ENCODE results near the gene MRGPRE.
"Not testable (repeated sequence)": the region's sequence is repeated elsewhere in the genome, so short reads cannot be mapped to it uniquely, and the experiment has no call there.

Gene MRGPRE

DNA sequence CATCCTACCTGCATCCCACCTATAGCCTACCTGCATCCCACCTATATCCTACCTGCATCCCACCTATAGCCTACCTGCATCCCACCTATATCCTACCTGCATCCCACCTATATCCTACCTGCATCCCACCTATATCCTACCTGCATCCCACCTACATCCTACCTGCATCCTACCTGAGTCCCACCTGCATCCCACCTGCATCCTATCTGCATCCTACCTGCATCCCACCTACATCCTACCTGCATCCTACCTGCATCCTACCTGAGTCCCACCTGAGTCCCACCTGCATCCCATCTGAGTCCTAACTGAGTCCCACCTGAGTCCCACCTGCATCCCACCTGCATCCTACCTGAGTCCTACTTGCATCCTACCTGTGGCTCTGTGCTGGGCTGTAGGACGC is 25.3 kb upstream of the MRGPRE start:
- no CpG with 5 or more reads among the region's 1 CpG for WGBS (ENCODE audit: insufficient coverage)
- CTCF ChIA-PET; H3K9me3 ChIP-seq (ENCODE audit: control extremely low read depth in 1 of 5, control insufficient read depth in 4 of 5, insufficient read depth in 2 of 5, low read depth in 1 of 5, low read length in 4 of 5); H3K4me1 ChIP-seq (ENCODE audit: control extremely low read depth in 1 of 4, control insufficient read depth in 4 of 4, insufficient read depth in 4 of 4, low read length in 3 of 4); DNase-seq; POLR2A ChIA-PET; H3K36me3 ChIP-seq (ENCODE audit: control insufficient read depth in 4 of 4, insufficient read depth in 4 of 4, low read length in 3 of 4); H3K27ac ChIP-seq (ENCODE audit: insufficient read depth in 1 of 2, low read depth in 1 of 2, low read length in 2 of 2, poor library complexity in 1 of 2, severe bottlenecking in 2 of 2); H3K27me3 ChIP-seq (replicated peaks in 2 of 5; ENCODE audit: control insufficient read depth in 4 of 5, insufficient read depth in 5 of 5, low read length in 4 of 5); H3K4me3 ChIP-seq (ENCODE audit: control insufficient read depth in 1 of 7, extremely low read depth in 1 of 7, insufficient read depth in 4 of 7, low read depth in 2 of 7, low read length in 6 of 7): not testable (repeated sequence)

DNA sequence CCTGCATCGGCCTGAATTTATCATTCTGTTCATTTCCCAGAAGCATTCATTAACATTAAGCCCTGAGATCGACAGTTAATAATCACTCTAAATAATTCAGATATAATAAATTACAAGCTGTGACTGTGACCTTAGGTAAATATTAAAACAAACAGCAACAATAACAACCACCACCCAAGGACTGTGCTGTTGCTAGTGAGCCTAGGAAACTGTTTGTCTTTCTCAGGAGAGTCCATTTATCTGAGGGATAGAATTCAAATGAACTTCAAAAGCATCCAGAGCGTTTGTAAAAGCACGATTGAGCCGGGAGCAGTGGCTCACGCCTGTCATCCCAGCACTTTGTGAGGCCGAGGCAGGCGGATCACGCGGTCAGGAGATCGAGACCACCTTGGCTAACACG is 23.0 kb upstream of the MRGPRE start:
- CTCF ChIA-PET; H3K4me1 ChIP-seq (ENCODE audit: control extremely low read depth in 1 of 4, control insufficient read depth in 4 of 4, insufficient read depth in 4 of 4, low read length in 3 of 4); DNase-seq; POLR2A ChIA-PET; H3K36me3 ChIP-seq (ENCODE audit: control insufficient read depth in 4 of 4, insufficient read depth in 4 of 4, low read length in 3 of 4); H3K27me3 ChIP-seq (replicated peaks in 2 of 5; ENCODE audit: control insufficient read depth in 4 of 5, insufficient read depth in 5 of 5, low read length in 4 of 5); H3K27ac ChIP-seq (ENCODE audit: insufficient read depth in 1 of 2, low read depth in 1 of 2, low read length in 2 of 2, poor library complexity in 1 of 2, severe bottlenecking in 2 of 2); H3K4me3 ChIP-seq (ENCODE audit: control insufficient read depth in 1 of 7, extremely low read depth in 1 of 7, insufficient read depth in 4 of 7, low read depth in 2 of 7, low read length in 6 of 7); H3K9me3 ChIP-seq (ENCODE audit: control extremely low read depth in 1 of 5, control insufficient read depth in 4 of 5, insufficient read depth in 2 of 5, low read depth in 1 of 5, low read length in 4 of 5): not testable (repeated sequence)
- WGBS (ENCODE audit: insufficient coverage): no CpG with 5 or more reads among the region's 12 CpGs

DNA sequence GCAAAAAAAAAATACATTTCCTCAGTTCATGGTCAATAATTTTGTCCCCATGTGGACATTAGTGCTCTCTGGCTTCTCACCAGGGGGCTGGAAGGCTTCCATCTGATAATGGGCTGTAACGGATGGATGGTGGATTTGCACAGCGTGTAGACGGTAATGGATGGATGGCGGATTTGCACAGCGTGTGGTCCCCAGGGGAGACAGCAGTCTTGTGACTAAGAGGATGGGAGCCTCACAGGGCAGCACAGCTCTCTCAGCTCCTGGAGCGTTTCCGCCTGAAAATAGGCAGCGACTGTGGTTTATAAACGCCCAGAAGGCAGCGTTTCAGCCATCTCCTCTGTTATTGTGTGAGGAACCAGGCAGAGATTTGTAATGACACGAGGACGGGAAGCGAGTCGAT is 22.6 kb upstream of the MRGPRE start:
- not testable (repeated sequence) for DNase-seq
- no CpG with 5 or more reads among the region's 14 CpGs for WGBS (ENCODE audit: insufficient coverage)

DNA sequence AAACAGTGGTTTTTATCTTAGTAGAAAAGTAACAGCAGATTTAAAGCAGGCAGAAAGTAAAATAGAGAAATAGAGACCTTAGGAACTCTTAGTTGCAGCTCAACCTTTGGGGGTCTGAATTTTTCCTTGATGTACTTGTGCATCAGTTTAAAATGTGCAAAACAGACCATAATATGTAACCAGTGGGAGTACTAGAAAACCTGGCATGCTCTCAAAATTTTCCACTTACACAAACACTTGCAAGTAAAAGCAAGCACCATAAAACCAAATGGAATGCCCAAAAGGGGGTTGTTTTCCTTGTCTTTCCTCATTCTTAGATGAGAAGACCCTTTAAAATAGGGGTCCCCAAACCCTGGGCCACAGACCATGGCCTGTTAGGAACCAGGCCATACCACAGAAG is 12.9 kb upstream of the MRGPRE start:
- POLR2A ChIA-PET: no interaction called here
- Histone ChIP-seq H3K9me3 (ENCODE audit: control extremely low read depth in 1 of 5, control insufficient read depth in 4 of 5, insufficient read depth in 2 of 5, low read depth in 1 of 5, low read length in 4 of 5) (no peaks in the 10 kb centered on the region), H3K4me1 (ENCODE audit: control extremely low read depth in 1 of 4, control insufficient read depth in 4 of 4, insufficient read depth in 4 of 4, low read length in 3 of 4) (no peaks in the 10 kb centered on the region), H3K4me3 (ENCODE audit: control insufficient read depth in 1 of 7, extremely low read depth in 1 of 7, insufficient read depth in 4 of 7, low read depth in 2 of 7, low read length in 6 of 7) (no peak overlapping the region), H3K27me3 (replicated peaks in 2 of 5; ENCODE audit: control insufficient read depth in 4 of 5, insufficient read depth in 5 of 5, low read length in 4 of 5) (no peaks in the 10 kb centered on the region), H3K36me3 (ENCODE audit: control insufficient read depth in 4 of 4, insufficient read depth in 4 of 4, low read length in 3 of 4) (no peaks in the 10 kb centered on the region), H3K27ac (ENCODE audit: insufficient read depth in 1 of 2, low read depth in 1 of 2, low read length in 2 of 2, poor library complexity in 1 of 2, severe bottlenecking in 2 of 2) (no peak overlapping the region)
- no peak for DNase-seq
- CTCF ChIA-PET: no interaction called here

More for the DNA sequence above, 22.6 kb upstream of the MRGPRE start:
- POLR2A ChIA-PET; H3K27ac ChIP-seq (ENCODE audit: insufficient read depth in 1 of 2, low read depth in 1 of 2, low read length in 2 of 2, poor library complexity in 1 of 2, severe bottlenecking in 2 of 2); CTCF ChIA-PET; H3K27me3 ChIP-seq (replicated peaks in 2 of 5; ENCODE audit: control insufficient read depth in 4 of 5, insufficient read depth in 5 of 5, low read length in 4 of 5); H3K9me3 ChIP-seq (ENCODE audit: control extremely low read depth in 1 of 5, control insufficient read depth in 4 of 5, insufficient read depth in 2 of 5, low read depth in 1 of 5, low read length in 4 of 5); H3K4me1 ChIP-seq (ENCODE audit: control extremely low read depth in 1 of 4, control insufficient read depth in 4 of 4, insufficient read depth in 4 of 4, low read length in 3 of 4); H3K36me3 ChIP-seq (ENCODE audit: control insufficient read depth in 4 of 4, insufficient read depth in 4 of 4, low read length in 3 of 4); H3K4me3 ChIP-seq (ENCODE audit: control insufficient read depth in 1 of 7, extremely low read depth in 1 of 7, insufficient read depth in 4 of 7, low read depth in 2 of 7, low read length in 6 of 7): not testable (repeated sequence)

DNA sequence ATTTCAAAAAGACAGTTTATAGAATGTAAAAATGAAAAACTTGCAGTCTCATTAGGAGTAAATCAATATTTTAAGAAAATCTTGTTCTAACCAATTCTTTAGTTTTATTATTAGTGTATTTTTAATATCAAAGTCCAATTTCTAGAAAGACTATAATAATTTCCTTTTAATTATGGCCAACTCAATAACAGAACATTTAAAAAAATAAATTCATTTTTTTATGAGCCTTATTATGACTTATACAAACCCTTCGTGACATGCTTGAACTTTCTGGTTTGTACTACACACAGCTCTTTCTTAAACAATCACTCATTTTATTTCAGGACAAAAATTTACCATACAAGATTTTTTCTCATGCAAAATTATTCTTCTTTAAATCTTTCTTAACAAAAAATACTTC is 11.7 kb upstream of the MRGPRE start:
- H3K4me3 ChIP-seq (ENCODE audit: control insufficient read depth in 1 of 7, extremely low read depth in 1 of 7, insufficient read depth in 4 of 7, low read depth in 2 of 7, low read length in 6 of 7): no peak overlapping the region
- DNase-seq: no peak
- 100% methylated on average over 1 of the region's 1 CpG for WGBS (ENCODE audit: insufficient coverage)
- H3K9me3 ChIP-seq (ENCODE audit: control extremely low read depth in 1 of 5, control insufficient read depth in 4 of 5, insufficient read depth in 2 of 5, low read depth in 1 of 5, low read length in 4 of 5): no peaks in the 10 kb centered on the region
- H3K27ac ChIP-seq (ENCODE audit: insufficient read depth in 1 of 2, low read depth in 1 of 2, low read length in 2 of 2, poor library complexity in 1 of 2, severe bottlenecking in 2 of 2): no peak overlapping the region
- no peaks in the 10 kb centered on the region for H3K36me3 ChIP-seq (ENCODE audit: control insufficient read depth in 4 of 4, insufficient read depth in 4 of 4, low read length in 3 of 4)
- ChIA-PET CTCF (no interaction called here), POLR2A (no interaction called here)
- no peaks in the 10 kb centered on the region for H3K27me3 ChIP-seq (replicated peaks in 2 of 5; ENCODE audit: control insufficient read depth in 4 of 5, insufficient read depth in 5 of 5, low read length in 4 of 5)
- H3K4me1 ChIP-seq (ENCODE audit: control extremely low read depth in 1 of 4, control insufficient read depth in 4 of 4, insufficient read depth in 4 of 4, low read length in 3 of 4): no peaks in the 10 kb centered on the region

DNA sequence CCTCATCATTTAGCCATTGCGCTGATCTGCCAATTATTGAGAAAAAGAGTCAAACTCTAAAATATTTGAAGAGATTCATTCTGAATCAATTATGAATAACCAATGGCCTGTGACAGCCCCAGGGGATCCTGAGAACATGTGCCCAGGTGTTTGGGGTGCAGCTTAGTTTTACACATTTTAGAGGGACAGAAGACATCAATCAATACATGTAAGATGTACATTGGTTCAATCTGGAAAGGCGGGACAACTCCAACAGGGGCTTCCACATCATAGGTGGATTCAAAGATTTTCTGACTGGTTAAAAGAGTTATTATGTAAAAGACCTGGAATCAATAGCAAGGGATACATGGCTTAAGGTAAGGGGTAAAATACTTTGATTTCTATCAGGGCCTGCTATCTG is 4.9 kb upstream of the MRGPRE start:
- DNase-seq: no peak
- H3K4me1 ChIP-seq (ENCODE audit: control extremely low read depth in 1 of 4, control insufficient read depth in 4 of 4, insufficient read depth in 4 of 4, low read length in 3 of 4): no peaks in the 10 kb centered on the region
- H3K4me3 ChIP-seq (ENCODE audit: control insufficient read depth in 1 of 7, extremely low read depth in 1 of 7, insufficient read depth in 4 of 7, low read depth in 2 of 7, low read length in 6 of 7): no peak overlapping the region
- 100% methylated on average over 1 of the region's 2 CpGs for WGBS (ENCODE audit: insufficient coverage)
- POLR2A ChIA-PET: no interaction called here
- CTCF ChIA-PET: no interaction called here
- H3K27me3 ChIP-seq (replicated peaks in 2 of 5; ENCODE audit: control insufficient read depth in 4 of 5, insufficient read depth in 5 of 5, low read length in 4 of 5): no peaks in the 10 kb centered on the region
- H3K9me3 ChIP-seq (ENCODE audit: control extremely low read depth in 1 of 5, control insufficient read depth in 4 of 5, insufficient read depth in 2 of 5, low read depth in 1 of 5, low read length in 4 of 5): no peaks in the 10 kb centered on the region
- no peak overlapping the region for H3K27ac ChIP-seq (ENCODE audit: insufficient read depth in 1 of 2, low read depth in 1 of 2, low read length in 2 of 2, poor library complexity in 1 of 2, severe bottlenecking in 2 of 2)
- H3K36me3 ChIP-seq (ENCODE audit: control insufficient read depth in 4 of 4, insufficient read depth in 4 of 4, low read length in 3 of 4): no peaks in the 10 kb centered on the region

DNA sequence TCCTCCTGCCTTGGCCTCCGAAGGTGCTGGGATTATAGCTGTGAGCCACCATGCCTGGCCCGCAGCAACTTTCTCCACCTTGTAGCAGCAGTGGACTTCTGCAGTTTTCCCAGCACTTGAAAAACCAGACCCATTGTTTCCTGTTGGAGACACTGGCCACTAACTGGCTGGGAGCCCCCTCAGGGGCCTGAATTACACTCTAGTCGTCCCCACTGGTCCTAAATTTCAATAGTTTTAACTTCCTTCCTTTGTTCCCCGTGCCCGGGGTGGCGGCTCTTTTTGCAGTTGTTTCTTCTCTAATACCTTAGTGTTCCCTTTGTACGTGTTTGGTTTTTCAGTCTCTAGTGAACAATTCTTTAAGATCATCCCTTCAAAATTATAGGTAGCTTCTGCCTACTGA is 2.6 kb upstream of the MRGPRE start:
- no peak for DNase-seq
- Histone ChIP-seq H3K9me3 (ENCODE audit: control extremely low read depth in 1 of 5, control insufficient read depth in 4 of 5, insufficient read depth in 2 of 5, low read depth in 1 of 5, low read length in 4 of 5) (no peaks in the 10 kb centered on the region), H3K27me3 (replicated peaks in 2 of 5; ENCODE audit: control insufficient read depth in 4 of 5, insufficient read depth in 5 of 5, low read length in 4 of 5) (no peaks in the 10 kb centered on the region), H3K4me3 (ENCODE audit: control insufficient read depth in 1 of 7, extremely low read depth in 1 of 7, insufficient read depth in 4 of 7, low read depth in 2 of 7, low read length in 6 of 7) (no peak overlapping the region), H3K27ac (ENCODE audit: insufficient read depth in 1 of 2, low read depth in 1 of 2, low read length in 2 of 2, poor library complexity in 1 of 2, severe bottlenecking in 2 of 2) (no peak overlapping the region), H3K36me3 (ENCODE audit: control insufficient read depth in 4 of 4, insufficient read depth in 4 of 4, low read length in 3 of 4) (no peaks in the 10 kb centered on the region), H3K4me1 (ENCODE audit: control extremely low read depth in 1 of 4, control insufficient read depth in 4 of 4, insufficient read depth in 4 of 4, low read length in 3 of 4) (no peaks in the 10 kb centered on the region)
- 68% methylated on average over 7 of the region's 7 CpGs for WGBS (ENCODE audit: insufficient coverage)
- ChIA-PET CTCF (no interaction called here), POLR2A (no interaction called here)

DNA sequence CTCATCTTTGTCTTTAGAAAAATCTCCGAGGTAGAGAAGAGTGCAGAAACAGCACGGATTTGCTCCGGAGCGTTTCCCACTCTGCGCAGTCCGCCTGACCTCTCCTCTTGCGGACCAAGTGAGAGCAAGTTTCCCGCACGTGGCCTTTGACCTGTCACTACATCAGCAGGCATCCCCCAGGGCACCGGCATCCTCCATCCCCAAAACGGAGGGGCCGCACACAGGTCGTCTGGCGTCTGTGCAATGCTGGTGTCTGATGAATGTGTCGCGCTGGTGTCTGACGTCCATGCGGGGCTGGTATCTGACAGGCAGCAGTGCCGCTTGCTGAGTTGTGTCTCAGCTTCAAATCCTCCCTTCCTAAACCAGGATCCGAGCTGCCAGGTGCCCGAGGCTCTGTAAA is 739 bp upstream of the MRGPRE start:
- POLR2A ChIA-PET: no interaction called here
- WGBS (ENCODE audit: insufficient coverage): 97% methylated on average over 19 of the region's 21 CpGs
- no peaks in the 10 kb centered on the region for H3K9me3 ChIP-seq (ENCODE audit: control extremely low read depth in 1 of 5, control insufficient read depth in 4 of 5, insufficient read depth in 2 of 5, low read depth in 1 of 5, low read length in 4 of 5)
- no peaks in the 10 kb centered on the region for H3K27me3 ChIP-seq (replicated peaks in 2 of 5; ENCODE audit: control insufficient read depth in 4 of 5, insufficient read depth in 5 of 5, low read length in 4 of 5)
- DNase-seq: no peak
- H3K36me3 ChIP-seq (ENCODE audit: control insufficient read depth in 4 of 4, insufficient read depth in 4 of 4, low read length in 3 of 4): no peaks in the 10 kb centered on the region
- H3K4me3 ChIP-seq (ENCODE audit: control insufficient read depth in 1 of 7, extremely low read depth in 1 of 7, insufficient read depth in 4 of 7, low read depth in 2 of 7, low read length in 6 of 7): no peak overlapping the region
- H3K4me1 ChIP-seq (ENCODE audit: control extremely low read depth in 1 of 4, control insufficient read depth in 4 of 4, insufficient read depth in 4 of 4, low read length in 3 of 4): peaks cover 0 to 2% (median 0%) of the 10 kb centered on the region in 4 experiments
- CTCF ChIA-PET: interaction anchor here (0.8 kb wide), 1 partner anchor 10 kb away, joined by 3 read pairs; no protein-coding TSS in a partner anchor
- no peak overlapping the region for H3K27ac ChIP-seq (ENCODE audit: insufficient read depth in 1 of 2, low read depth in 1 of 2, low read length in 2 of 2, poor library complexity in 1 of 2, severe bottlenecking in 2 of 2)
